D721Med (cell line): ENCODE measurements around the gene TNFRSF1B.

ENCODE experiments used
- DNase-seq: peaks from one replicate; pipeline ENCODE4 v3.0.0; 2011; ENCODE audit warnings: low spot score; ENCODE audit not compliant: insufficient read length
- FAIRE-seq: peaks from 2 replicates; lab custom pipeline; 2011; peaks lifted over from hg19 to GRCh38; lab: Jason Lieb, UNC
- CTCF ChIP-seq: IDR thresholded peaks from 2 replicates; pipeline ENCODE4 v1.5.1; 2012; ENCODE audit warnings: mild to moderate bottlenecking, control low read depth; ENCODE audit not compliant: insufficient read depth; ENCODE audit errors: missing control alignments

The TNFRSF1B gene

GRCh38 chr1:12245116-12245515 is 78.3 kb downstream of the TNFRSF1B start:
- TF ChIP-seq CTCF, result no peak
- DNase-seq, result no peak
- no peak for FAIRE-seq

GRCh38 chr1:12245733-12246132 is 78.9 kb downstream of the TNFRSF1B start:
- FAIRE-seq (no peak), DNase-seq (no peak)
- no peak for TF ChIP-seq CTCF

- TF ChIP-seq CTCF, result no peak
- no peak for DNase-seq
- FAIRE-seq, result no peak
Measured at GRCh38 chr1:12246584-12246983, 79.8 kb downstream of the TNFRSF1B start.

- DNase-seq, result no peak
- no peak for TF ChIP-seq CTCF
- no peak for FAIRE-seq
Measured at GRCh38 chr1:12249181-12249580, 82.4 kb downstream of the TNFRSF1B start.

GRCh38 chr1:12249748-12250147 is 83.0 kb downstream of the TNFRSF1B start:
- TF ChIP-seq CTCF, result no peak
- DNase-seq (no peak), FAIRE-seq (no peak)

GRCh38 chr1:12251442-12251841 is 84.7 kb downstream of the TNFRSF1B start:
- no peak for TF ChIP-seq CTCF

GRCh38 chr1:12255913-12256312 is 89.1 kb downstream of the TNFRSF1B start:
- DNase-seq, result no peak
- no peak for TF ChIP-seq CTCF
- no peak for FAIRE-seq

More at GRCh38 chr1:12251442-12251841, 84.7 kb downstream of the TNFRSF1B start:
- no peak for FAIRE-seq
- DNase-seq, result no peak
